H9 (cell line): Measurements from ENCODE around the gene C11orf65. TPM values are rescaled to one million over a fixed set of nuclear protein-coding genes. Genes with fewer than 3 reads are reported as not detected.
"Not testable (repeated sequence)": the region's sequence is repeated elsewhere in the genome, so short reads cannot be mapped to it uniquely, and the experiment has no call there.

Experiments used
- DNase-seq: peaks from one replicate; pipeline ENCODE4 v3.0.0-alpha.2; 2017
- H2AFZ ChIP-seq: one replicate; pipeline ENCODE4 v1.6.1; 2013; ENCODE audit warnings: mild to moderate bottlenecking, low read length, control low read depth, moderate library complexity
- H2AK5ac ChIP-seq: 2 replicates; pipeline ENCODE4 v1.6.1; 2013; ENCODE audit warnings: low read length, control low read depth, mixed read lengths; ENCODE audit not compliant: insufficient read length
- H2BK120ac ChIP-seq: one replicate; pipeline ENCODE4 v1.6.1; 2013; ENCODE audit warnings: low read depth, mild to moderate bottlenecking, low read length, control low read depth, inconsistent platforms; ENCODE audit not compliant: poor library complexity, severe bottlenecking
- H2BK12ac ChIP-seq: 2 replicates; pipeline ENCODE4 v1.6.1; 2013; ENCODE audit warnings: low read length, control low read depth, mixed read lengths, low read depth; ENCODE audit not compliant: insufficient read length
- H2BK15ac ChIP-seq: 2 replicates; pipeline ENCODE4 v1.6.1; 2013; ENCODE audit warnings: low read depth, low read length, control low read depth
- H2BK20ac ChIP-seq: one replicate; pipeline ENCODE4 v1.6.1; 2013; ENCODE audit warnings: low read depth, mild to moderate bottlenecking, low read length, control low read depth, inconsistent platforms; ENCODE audit not compliant: poor library complexity, severe bottlenecking
- H2BK5ac ChIP-seq: 2 replicates; pipeline ENCODE4 v1.6.1; 2013; ENCODE audit warnings: low read length, control low read depth, mixed read lengths; ENCODE audit not compliant: insufficient read length
- H3K14ac ChIP-seq: 2 replicates; pipeline ENCODE4 v1.6.1; 2013; ENCODE audit warnings: low read length, control low read depth; ENCODE audit not compliant: insufficient read depth
- H3K18ac ChIP-seq: 2 replicates; pipeline ENCODE4 v1.6.1; 2013; ENCODE audit warnings: low read depth, mild to moderate bottlenecking, mixed read lengths, low read length, control low read depth; ENCODE audit not compliant: insufficient read length
- H3K23ac ChIP-seq: 2 replicates; pipeline ENCODE4 v1.6.1; 2013; ENCODE audit warnings: low read length, control low read depth, mixed read lengths, low read depth; ENCODE audit not compliant: insufficient read length
- H3K23me2 ChIP-seq: 2 replicates; pipeline ENCODE4 v1.6.1; 2013; ENCODE audit warnings: low read depth, mild to moderate bottlenecking, mixed read lengths, low read length, control low read depth; ENCODE audit not compliant: insufficient read length, poor library complexity, severe bottlenecking
- H3K27ac ChIP-seq: 2 replicates; pipeline ENCODE4 v1.5.1; 2013; ENCODE audit warnings: low read length, control low read depth, mixed read lengths, low read depth; ENCODE audit not compliant: insufficient read length
- H3K27me3 ChIP-seq: 2 replicates; pipeline ENCODE4 v1.6.1; 2013; ENCODE audit warnings: low read length, control low read depth, inconsistent platforms; ENCODE audit not compliant: insufficient read depth
- H3K4ac ChIP-seq: 2 replicates; pipeline ENCODE4 v1.6.1; 2013; ENCODE audit warnings: low read depth, mild to moderate bottlenecking, control low read depth, inconsistent platforms, low read length, moderate library complexity
- H3K4me1 ChIP-seq: 2 replicates; pipeline ENCODE4 v1.6.1; 2013; ENCODE audit warnings: low read length, control low read depth, inconsistent platforms; ENCODE audit not compliant: insufficient read depth
- H3K4me2 ChIP-seq: 2 replicates; pipeline ENCODE4 v1.6.1; 2013; ENCODE audit warnings: low read length, control low read depth, mixed read lengths; ENCODE audit not compliant: insufficient read length, insufficient read depth
- H3K56ac ChIP-seq: 2 replicates; pipeline ENCODE4 v1.6.1; 2013; ENCODE audit warnings: low read depth, mild to moderate bottlenecking, mixed read lengths, low read length, control low read depth; ENCODE audit not compliant: insufficient read length
- H3K79me1 ChIP-seq: 2 replicates; pipeline ENCODE4 v1.6.1; 2013; ENCODE audit warnings: low read depth, mild to moderate bottlenecking, moderate library complexity, low read length, control low read depth, inconsistent platforms; ENCODE audit not compliant: insufficient read depth, poor library complexity, severe bottlenecking
- H3K79me2 ChIP-seq: 2 replicates; pipeline ENCODE4 v1.6.1; 2013; ENCODE audit warnings: low read length, control low read depth, inconsistent platforms; ENCODE audit not compliant: insufficient read depth
- H3K9ac ChIP-seq: 2 replicates; pipeline ENCODE4 v1.6.1; 2013; ENCODE audit warnings: low read length, control low read depth, mixed read lengths; ENCODE audit not compliant: insufficient read length; ENCODE audit errors: extremely low read depth
- H3K9me3 ChIP-seq: one replicate; pipeline ENCODE4 v1.6.1; 2013; ENCODE audit warnings: low read depth, low read length, inconsistent platforms; ENCODE audit not compliant: control insufficient read depth
- H3T11ph ChIP-seq: one replicate; pipeline ENCODE4 v1.6.1; 2013; ENCODE audit warnings: mild to moderate bottlenecking, low read length, control low read depth, inconsistent platforms
- H4K20me1 ChIP-seq: one replicate; pipeline ENCODE4 v1.6.1; 2013; ENCODE audit not compliant: control insufficient read depth, insufficient read length, insufficient read depth
- H4K5ac ChIP-seq: 2 replicates; pipeline ENCODE4 v1.6.1; 2013; ENCODE audit warnings: low read depth, mild to moderate bottlenecking, mixed read lengths, low read length, control low read depth; ENCODE audit not compliant: insufficient read length
- H4K8ac ChIP-seq: replicated peaks from 2 replicates; pipeline ENCODE4 v1.6.1; 2013; ENCODE audit warnings: low read length, control low read depth, mixed read lengths, low read depth; ENCODE audit not compliant: insufficient read length
- H4K91ac ChIP-seq: 2 replicates; pipeline ENCODE4 v1.6.1; 2013; ENCODE audit warnings: low read depth, mild to moderate bottlenecking, moderate library complexity, mixed read lengths, low read length, control low read depth; ENCODE audit not compliant: insufficient read length
- H3K27ac Mint-ChIP-seq, 3 experiments: 2 replicates in 2 of 3; 3 replicates in 1 of 3; pipeline ENCODE4 v1.8.0; 2020 to 2021; ENCODE audit warnings: mixed read lengths in 3 of 3, mild to moderate bottlenecking in 1 of 3, moderate library complexity in 1 of 3
- H3K27me3 Mint-ChIP-seq: 2 replicates; pipeline ENCODE4 v1.8.0; 2021; ENCODE audit warnings: low read depth, mild to moderate bottlenecking, moderate library complexity, mixed read lengths
- H3K36me3 Mint-ChIP-seq, 3 experiments: 2 replicates in 2 of 3; 3 replicates in 1 of 3; pipeline ENCODE4 v1.8.0; 2020 to 2021; ENCODE audit warnings: low read depth in 3 of 3, mixed read lengths in 3 of 3; ENCODE audit not compliant: insufficient read depth in 1 of 3
- H3K4me1 Mint-ChIP-seq, 2 experiments: 2 replicates each; pipeline ENCODE4 v1.8.0; 2020; ENCODE audit warnings: mixed read lengths in 2 of 2
- H3K4me3 Mint-ChIP-seq, 2 experiments: 2 replicates in 1 of 2; 3 replicates in 1 of 2; pipeline ENCODE4 v1.8.0; 2020 to 2021; ENCODE audit warnings: mild to moderate bottlenecking in 2 of 2, mixed read lengths in 2 of 2, moderate library complexity in 1 of 2
- H3K9me3 Mint-ChIP-seq, 2 experiments: 2 replicates in 1 of 2; 3 replicates in 1 of 2; pipeline ENCODE4 v1.8.0; 2020; ENCODE audit warnings: mild to moderate bottlenecking in 2 of 2, mixed read lengths in 2 of 2, moderate library complexity in 1 of 2
- WGBS: extraction: QIAGEN DNeasy Blood & Tissue Kit; methylation state at CpG from one replicate; pipeline ENCODE4 v1.1.7; 2013; ENCODE audit warnings: missing lambda C conversion rate, low lambda C conversion rate, mixed read lengths; ENCODE audit not compliant: insufficient read length; ENCODE audit errors: extremely low coverage; 5-methylcytosine and 5-hydroxymethylcytosine counted together
- total RNA-seq: library from RNA; stranded (reverse); gene quantifications from 2 replicates; pipeline ENCODE4 v1.2.1, GENCODE V29; 2021
- TF ChIP-seq, protein P1 (sequence below): fragments of 200-600 bp; sonication (generic); conservative IDR thresholded peaks from 3 replicates; pipeline ENCODE4 v1.8.0; 2021; ENCODE audit warnings: antibody characterized with exemption, mild to moderate bottlenecking

Gene C11orf65
- total RNA-seq, 1 experiment from 2014 or later, result 0.55 TPM

GRCh38 chr11:108453207-108453835 lies 14.0 kb downstream of the C11orf65 start:
- H2BK20ac ChIP-seq, result no peak overlapping the region
- no peak overlapping the region for H3K18ac ChIP-seq
- H2AFZ ChIP-seq, result no peak overlapping the region
- DNase-seq, result no peak
- H3K27ac ChIP-seq, result no peak overlapping the region
- no peak overlapping the region for H2BK5ac ChIP-seq
- H3K14ac ChIP-seq, result no peak overlapping the region
- H4K8ac ChIP-seq, result no peak overlapping the region
- no peak overlapping the region for H2BK15ac ChIP-seq
- H3K9me3 ChIP-seq, result no peaks in the 10 kb centered on the region
- no peaks in the 10 kb centered on the region for H3K79me1 ChIP-seq
- no peaks in the 10 kb centered on the region for H4K20me1 ChIP-seq
- no peak overlapping the region for H3K9ac ChIP-seq
- H3K56ac ChIP-seq, result no peak overlapping the region
- H3K27ac Mint-ChIP-seq, result no peak overlapping the region
- TF ChIP-seq, protein P1, sequence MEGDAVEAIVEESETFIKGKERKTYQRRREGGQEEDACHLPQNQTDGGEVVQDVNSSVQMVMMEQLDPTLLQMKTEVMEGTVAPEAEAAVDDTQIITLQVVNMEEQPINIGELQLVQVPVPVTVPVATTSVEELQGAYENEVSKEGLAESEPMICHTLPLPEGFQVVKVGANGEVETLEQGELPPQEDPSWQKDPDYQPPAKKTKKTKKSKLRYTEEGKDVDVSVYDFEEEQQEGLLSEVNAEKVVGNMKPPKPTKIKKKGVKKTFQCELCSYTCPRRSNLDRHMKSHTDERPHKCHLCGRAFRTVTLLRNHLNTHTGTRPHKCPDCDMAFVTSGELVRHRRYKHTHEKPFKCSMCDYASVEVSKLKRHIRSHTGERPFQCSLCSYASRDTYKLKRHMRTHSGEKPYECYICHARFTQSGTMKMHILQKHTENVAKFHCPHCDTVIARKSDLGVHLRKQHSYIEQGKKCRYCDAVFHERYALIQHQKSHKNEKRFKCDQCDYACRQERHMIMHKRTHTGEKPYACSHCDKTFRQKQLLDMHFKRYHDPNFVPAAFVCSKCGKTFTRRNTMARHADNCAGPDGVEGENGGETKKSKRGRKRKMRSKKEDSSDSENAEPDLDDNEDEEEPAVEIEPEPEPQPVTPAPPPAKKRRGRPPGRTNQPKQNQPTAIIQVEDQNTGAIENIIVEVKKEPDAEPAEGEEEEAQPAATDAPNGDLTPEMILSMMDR, result no peak
- H2AK5ac ChIP-seq, result no peak overlapping the region
- no peaks in the 10 kb centered on the region for H3K79me2 ChIP-seq
- H3K4me1 ChIP-seq, result no peaks in the 10 kb centered on the region
- H3K36me3 Mint-ChIP-seq, result peaks cover 2 to 12% (median 6%) of the 10 kb centered on the region in 3 experiments; a peak in 5 of 7 replicates
- H3K23me2 ChIP-seq, result no peaks in the 10 kb centered on the region
- no peak overlapping the region for H3K4me2 ChIP-seq
- H3K4me1 Mint-ChIP-seq, result no peaks in the 10 kb centered on the region
- H2BK12ac ChIP-seq, result no peak overlapping the region
- H3K4me3 Mint-ChIP-seq, result no peak overlapping the region
- no peaks in the 10 kb centered on the region for H3K27me3 Mint-ChIP-seq
- no peak overlapping the region for H3K23ac ChIP-seq
- peaks cover 36 to 44% of the 10 kb centered on the region in 2 experiments for H3K9me3 Mint-ChIP-seq
- WGBS, result no CpG with 5 or more reads among the region's 2 CpGs
- no peak overlapping the region for H4K91ac ChIP-seq
- no peak overlapping the region for H4K5ac ChIP-seq
- H3T11ph ChIP-seq, result no peak overlapping the region
- H3K4ac ChIP-seq, result no peak overlapping the region
- no peaks in the 10 kb centered on the region for H3K27me3 ChIP-seq
- no peak overlapping the region for H2BK120ac ChIP-seq

DNA sequence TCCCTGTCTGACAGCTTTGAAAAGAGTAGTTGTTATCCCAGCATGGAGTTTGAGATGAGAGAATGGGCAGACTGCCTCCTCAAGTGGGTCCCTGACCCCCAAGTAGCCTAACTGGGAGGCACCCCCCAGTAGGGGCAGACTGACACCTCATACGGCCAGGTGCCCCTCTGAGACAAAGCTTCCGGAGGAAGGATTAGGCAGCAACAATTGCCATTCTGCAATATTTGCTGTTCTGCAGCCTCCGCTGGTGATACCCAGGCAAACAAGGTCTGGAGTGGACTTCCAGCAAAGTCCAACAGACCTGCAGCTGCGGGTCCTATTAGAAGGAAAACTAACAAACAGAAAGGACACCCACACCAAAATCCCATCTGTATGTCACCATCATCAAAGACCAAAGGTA lies 25.9 kb downstream of the C11orf65 start:
- H3K4me2 ChIP-seq, DNase-seq, H3K27me3 Mint-ChIP-seq, H2BK5ac ChIP-seq, H2BK120ac ChIP-seq, H3K23me2 ChIP-seq, H3T11ph ChIP-seq, H3K4ac ChIP-seq, H2BK15ac ChIP-seq, H2AK5ac ChIP-seq, H4K5ac ChIP-seq, H3K27ac Mint-ChIP-seq, H3K4me3 Mint-ChIP-seq, H4K20me1 ChIP-seq, H3K27ac ChIP-seq, H3K4me1 ChIP-seq, H3K9ac ChIP-seq, H4K8ac ChIP-seq, H3K56ac ChIP-seq, H3K18ac ChIP-seq, H4K91ac ChIP-seq, H3K27me3 ChIP-seq, H3K14ac ChIP-seq, H2BK12ac ChIP-seq, H3K4me1 Mint-ChIP-seq, H2AFZ ChIP-seq, H3K23ac ChIP-seq, H3K9me3 ChIP-seq, H2BK20ac ChIP-seq, H3K79me1 ChIP-seq, H3K79me2 ChIP-seq: not testable (repeated sequence)
- no CpG with 5 or more reads among the region's 4 CpGs for WGBS
- Mint-ChIP-seq H3K36me3 (peaks cover 9 to 39% (median 30%) of the 10 kb centered on the region in 3 experiments), H3K9me3 (peaks cover 66 to 85% of the 10 kb centered on the region in 2 experiments)
